Measurements from ENCODE around the gene TMCC1. TPM values are rescaled to one million over a fixed set of nuclear protein-coding genes. Genes with fewer than 3 reads are reported as not detected.
A peak's percentile ranks its signal among the peaks of the same experiment; 100 is the strongest.

TMCC1 gene
- total RNA-seq, 2 donors from 2014 or later: 41.0 to 51.1 TPM

GRCh38 chr3:129722527-129722926 is 171.0 kb downstream of the TMCC1 start:
- no peak overlapping the region for H3K9ac ChIP-seq (ENCODE audit: extremely low read depth, low read length, poor library complexity, severe bottlenecking)
- Mint-ChIP-seq H3K4me3 (no peak overlapping the region), H3K9me3 (no peaks in the 10 kb centered on the region), H3K27me3 (ENCODE audit: insufficient read depth) (no peaks in the 10 kb centered on the region), H3K36me3 (ENCODE audit: low read depth) (no peaks in the 10 kb centered on the region), H3K27ac (no peak overlapping the region), H3K4me1 (peaks cover 40% of the 10 kb centered on the region)
- no peaks in the 10 kb centered on the region for H3K4me1 ChIP-seq (ENCODE audit: control insufficient read depth, insufficient read depth, low read length)
- H3K27me3 ChIP-seq (ENCODE audit: control insufficient read depth, insufficient read depth, low read length, poor library complexity, severe bottlenecking): no peaks in the 10 kb centered on the region
- TF ChIP-seq, protein P1, sequence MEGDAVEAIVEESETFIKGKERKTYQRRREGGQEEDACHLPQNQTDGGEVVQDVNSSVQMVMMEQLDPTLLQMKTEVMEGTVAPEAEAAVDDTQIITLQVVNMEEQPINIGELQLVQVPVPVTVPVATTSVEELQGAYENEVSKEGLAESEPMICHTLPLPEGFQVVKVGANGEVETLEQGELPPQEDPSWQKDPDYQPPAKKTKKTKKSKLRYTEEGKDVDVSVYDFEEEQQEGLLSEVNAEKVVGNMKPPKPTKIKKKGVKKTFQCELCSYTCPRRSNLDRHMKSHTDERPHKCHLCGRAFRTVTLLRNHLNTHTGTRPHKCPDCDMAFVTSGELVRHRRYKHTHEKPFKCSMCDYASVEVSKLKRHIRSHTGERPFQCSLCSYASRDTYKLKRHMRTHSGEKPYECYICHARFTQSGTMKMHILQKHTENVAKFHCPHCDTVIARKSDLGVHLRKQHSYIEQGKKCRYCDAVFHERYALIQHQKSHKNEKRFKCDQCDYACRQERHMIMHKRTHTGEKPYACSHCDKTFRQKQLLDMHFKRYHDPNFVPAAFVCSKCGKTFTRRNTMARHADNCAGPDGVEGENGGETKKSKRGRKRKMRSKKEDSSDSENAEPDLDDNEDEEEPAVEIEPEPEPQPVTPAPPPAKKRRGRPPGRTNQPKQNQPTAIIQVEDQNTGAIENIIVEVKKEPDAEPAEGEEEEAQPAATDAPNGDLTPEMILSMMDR (conservative IDR thresholded peaks at IDR 0.05): no peak
- no peak for DNase-seq
- H3K4me3 ChIP-seq (ENCODE audit: low read length): no peak overlapping the region
- no peaks in the 10 kb centered on the region for H3K9me3 ChIP-seq (ENCODE audit: control insufficient read depth, low read length)
- H3K36me3 ChIP-seq (ENCODE audit: control insufficient read depth, insufficient read depth, low read length): peaks cover 4% of the 10 kb centered on the region
- no peak overlapping the region for H3K27ac ChIP-seq (ENCODE audit: low read depth, low read length)

- TF ChIP-seq, protein P1 (conservative IDR thresholded peaks at IDR 0.05): no peak
- H3K9me3 Mint-ChIP-seq: no peaks in the 10 kb centered on the region
Observed at GRCh38 chr3:129718201-129718600, 175.3 kb downstream of the TMCC1 start.

GRCh38 chr3:129715854-129716253 is 177.7 kb downstream of the TMCC1 start:
- no peaks in the 10 kb centered on the region for H3K9me3 ChIP-seq (ENCODE audit: control insufficient read depth, low read length)
- no peaks in the 10 kb centered on the region for H3K27me3 ChIP-seq (ENCODE audit: control insufficient read depth, insufficient read depth, low read length, poor library complexity, severe bottlenecking)
- no peak for DNase-seq
- H3K36me3 ChIP-seq (ENCODE audit: control insufficient read depth, insufficient read depth, low read length): peaks cover 4% of the 10 kb centered on the region
- H3K4me1 ChIP-seq (ENCODE audit: control insufficient read depth, insufficient read depth, low read length): no peaks in the 10 kb centered on the region
- 67 to 71% methylated on average over 1 of the region's 2 CpGs for WGBS, 2 experiments (ENCODE audit: insufficient coverage in 1 of 2, insufficient read length in 1 of 2)
- H3K4me1 Mint-ChIP-seq: peaks cover 32% of the 10 kb centered on the region
- no peak overlapping the region for H3K4me3 Mint-ChIP-seq
- H3K9ac ChIP-seq (ENCODE audit: extremely low read depth, low read length, poor library complexity, severe bottlenecking): no peak overlapping the region
- H3K27ac Mint-ChIP-seq: peak overlapping the region; percentile 14
- H3K27ac ChIP-seq (ENCODE audit: low read depth, low read length): no peak overlapping the region
- TF ChIP-seq, protein P1 (conservative IDR thresholded peaks at IDR 0.05): no peak
- H3K9me3 Mint-ChIP-seq: no peaks in the 10 kb centered on the region
- H3K27me3 Mint-ChIP-seq (ENCODE audit: insufficient read depth): no peaks in the 10 kb centered on the region
- H3K4me3 ChIP-seq (ENCODE audit: low read length): no peak overlapping the region
- no peaks in the 10 kb centered on the region for H3K36me3 Mint-ChIP-seq (ENCODE audit: low read depth)

More at GRCh38 chr3:129718201-129718600, 175.3 kb downstream of the TMCC1 start:
- DNase-seq: no peak
- H3K27ac Mint-ChIP-seq: no peak overlapping the region
- no peaks in the 10 kb centered on the region for H3K36me3 Mint-ChIP-seq (ENCODE audit: low read depth)
- H3K27me3 Mint-ChIP-seq (ENCODE audit: insufficient read depth): no peaks in the 10 kb centered on the region
- Histone ChIP-seq H3K9me3 (ENCODE audit: control insufficient read depth, low read length) (no peaks in the 10 kb centered on the region), H3K27me3 (ENCODE audit: control insufficient read depth, insufficient read depth, low read length, poor library complexity, severe bottlenecking) (no peaks in the 10 kb centered on the region), H3K4me3 (ENCODE audit: low read length) (no peak overlapping the region), H3K36me3 (ENCODE audit: control insufficient read depth, insufficient read depth, low read length) (peaks cover 4% of the 10 kb centered on the region), H3K9ac (ENCODE audit: extremely low read depth, low read length, poor library complexity, severe bottlenecking) (no peak overlapping the region), H3K27ac (ENCODE audit: low read depth, low read length) (no peak overlapping the region), H3K4me1 (ENCODE audit: control insufficient read depth, insufficient read depth, low read length) (no peaks in the 10 kb centered on the region)
- H3K4me3 Mint-ChIP-seq: no peak overlapping the region
- H3K4me1 Mint-ChIP-seq: peaks cover 45% of the 10 kb centered on the region
- WGBS, 2 experiments (ENCODE audit: insufficient coverage in 1 of 2, insufficient read length in 1 of 2): 70 to 96% methylated on average over 3 to 4 of the region's 4 CpGs

Measured in endodermal cell (in vitro differentiated cells).